ENCODE results near the gene C1D. TPM values are rescaled to one million over a fixed set of nuclear protein-coding genes. Genes with fewer than 3 reads are reported as not detected.

Gene C1D
- total RNA-seq, 1 donor, result 43.0 TPM

- no peak for TF ChIP-seq CTCF (IDR thresholded peaks at IDR 0.05; ENCODE audit: insufficient read depth, low read length)
- DNase-seq (ENCODE audit: low read depth), result no peak
- no peak overlapping the region for H3K4me3 ChIP-seq (ENCODE audit: low read depth, low read length)
Observed at GRCh38 chr2:68060652-68061051, 2.2 kb downstream of the C1D start.

GRCh38 chr2:68059784-68060525, 2.8 kb downstream of the C1D start:
- no peak overlapping the region for H3K4me3 ChIP-seq (ENCODE audit: low read depth, low read length)
- TF ChIP-seq CTCF (IDR thresholded peaks at IDR 0.05; ENCODE audit: insufficient read depth, low read length), result no peak
- no peak for DNase-seq (ENCODE audit: low read depth)

GRCh38 chr2:68057658-68058396, 5.0 kb downstream of the C1D start:
- no peak overlapping the region for H3K4me3 ChIP-seq (ENCODE audit: low read depth, low read length)
- no peak for TF ChIP-seq CTCF (IDR thresholded peaks at IDR 0.05; ENCODE audit: insufficient read depth, low read length)
- no peak for DNase-seq (ENCODE audit: low read depth)

GRCh38 chr2:68052717-68053422, 9.9 kb downstream of the C1D start:
- no peak for TF ChIP-seq CTCF (IDR thresholded peaks at IDR 0.05; ENCODE audit: insufficient read depth, low read length)
- H3K4me3 ChIP-seq (ENCODE audit: low read depth, low read length), result no peak overlapping the region
- DNase-seq (ENCODE audit: low read depth), result peak; percentile 14

- no peak for TF ChIP-seq CTCF (IDR thresholded peaks at IDR 0.05; ENCODE audit: insufficient read depth, low read length)
- DNase-seq (ENCODE audit: low read depth), result no peak
- H3K4me3 ChIP-seq (ENCODE audit: low read depth, low read length), result no peak overlapping the region
Observed at GRCh38 chr2:68050353-68050752, 12.5 kb downstream of the C1D start.

- no peak for TF ChIP-seq CTCF (IDR thresholded peaks at IDR 0.05; ENCODE audit: insufficient read depth, low read length)
- no peak overlapping the region for H3K4me3 ChIP-seq (ENCODE audit: low read depth, low read length)
- DNase-seq (ENCODE audit: low read depth), result no peak
Observed at GRCh38 chr2:68046642-68047240, 16.1 kb downstream of the C1D start.
